Measurements from ENCODE around the gene COPS3. TPM values are rescaled to one million over a fixed set of nuclear protein-coding genes. Genes with fewer than 3 reads are reported as not detected.

The COPS3 gene
- total and polyA plus RNA-seq, 9 of the 15 experiments (the other 6 are each of a cell fraction or from before 2014, with no cell fraction given): 92.4 to 295 (median 167) TPM

DNA sequence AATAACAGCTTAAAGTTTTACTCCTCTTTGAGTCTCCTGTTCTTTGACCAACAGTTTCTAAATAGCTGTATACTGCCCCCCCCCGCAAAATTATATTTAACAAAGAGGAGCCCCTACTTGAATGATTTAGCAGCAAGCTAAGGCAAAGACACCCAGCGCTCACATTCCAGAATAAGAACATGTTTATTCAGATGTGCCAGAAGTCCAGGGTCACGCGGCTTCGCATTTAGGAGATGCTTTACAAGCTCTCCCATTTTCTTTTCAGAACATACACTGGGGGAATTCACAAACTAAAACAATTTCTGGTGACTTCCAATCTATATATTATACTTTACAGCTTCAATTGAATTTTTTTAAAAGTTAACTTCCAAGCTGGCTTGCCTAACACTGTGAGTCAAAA is 80.2 kb downstream of the COPS3 start (continued):
- TF ChIP-seq, protein P1, sequence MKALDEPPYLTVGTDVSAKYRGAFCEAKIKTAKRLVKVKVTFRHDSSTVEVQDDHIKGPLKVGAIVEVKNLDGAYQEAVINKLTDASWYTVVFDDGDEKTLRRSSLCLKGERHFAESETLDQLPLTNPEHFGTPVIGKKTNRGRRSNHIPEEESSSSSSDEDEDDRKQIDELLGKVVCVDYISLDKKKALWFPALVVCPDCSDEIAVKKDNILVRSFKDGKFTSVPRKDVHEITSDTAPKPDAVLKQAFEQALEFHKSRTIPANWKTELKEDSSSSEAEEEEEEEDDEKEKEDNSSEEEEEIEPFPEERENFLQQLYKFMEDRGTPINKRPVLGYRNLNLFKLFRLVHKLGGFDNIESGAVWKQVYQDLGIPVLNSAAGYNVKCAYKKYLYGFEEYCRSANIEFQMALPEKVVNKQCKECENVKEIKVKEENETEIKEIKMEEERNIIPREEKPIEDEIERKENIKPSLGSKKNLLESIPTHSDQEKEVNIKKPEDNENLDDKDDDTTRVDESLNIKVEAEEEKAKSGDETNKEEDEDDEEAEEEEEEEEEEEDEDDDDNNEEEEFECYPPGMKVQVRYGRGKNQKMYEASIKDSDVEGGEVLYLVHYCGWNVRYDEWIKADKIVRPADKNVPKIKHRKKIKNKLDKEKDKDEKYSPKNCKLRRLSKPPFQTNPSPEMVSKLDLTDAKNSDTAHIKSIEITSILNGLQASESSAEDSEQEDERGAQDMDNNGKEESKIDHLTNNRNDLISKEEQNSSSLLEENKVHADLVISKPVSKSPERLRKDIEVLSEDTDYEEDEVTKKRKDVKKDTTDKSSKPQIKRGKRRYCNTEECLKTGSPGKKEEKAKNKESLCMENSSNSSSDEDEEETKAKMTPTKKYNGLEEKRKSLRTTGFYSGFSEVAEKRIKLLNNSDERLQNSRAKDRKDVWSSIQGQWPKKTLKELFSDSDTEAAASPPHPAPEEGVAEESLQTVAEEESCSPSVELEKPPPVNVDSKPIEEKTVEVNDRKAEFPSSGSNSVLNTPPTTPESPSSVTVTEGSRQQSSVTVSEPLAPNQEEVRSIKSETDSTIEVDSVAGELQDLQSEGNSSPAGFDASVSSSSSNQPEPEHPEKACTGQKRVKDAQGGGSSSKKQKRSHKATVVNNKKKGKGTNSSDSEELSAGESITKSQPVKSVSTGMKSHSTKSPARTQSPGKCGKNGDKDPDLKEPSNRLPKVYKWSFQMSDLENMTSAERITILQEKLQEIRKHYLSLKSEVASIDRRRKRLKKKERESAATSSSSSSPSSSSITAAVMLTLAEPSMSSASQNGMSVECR (CRISPR knock-in tag; IDR thresholded peaks at IDR 0.05): no peak
- TF ChIP-seq ZFP30 (CRISPR knock-in tag; IDR thresholded peaks at IDR 0.05; ENCODE audit: borderline replicate concordance): no peak
- TF ChIP-seq, protein P2, sequence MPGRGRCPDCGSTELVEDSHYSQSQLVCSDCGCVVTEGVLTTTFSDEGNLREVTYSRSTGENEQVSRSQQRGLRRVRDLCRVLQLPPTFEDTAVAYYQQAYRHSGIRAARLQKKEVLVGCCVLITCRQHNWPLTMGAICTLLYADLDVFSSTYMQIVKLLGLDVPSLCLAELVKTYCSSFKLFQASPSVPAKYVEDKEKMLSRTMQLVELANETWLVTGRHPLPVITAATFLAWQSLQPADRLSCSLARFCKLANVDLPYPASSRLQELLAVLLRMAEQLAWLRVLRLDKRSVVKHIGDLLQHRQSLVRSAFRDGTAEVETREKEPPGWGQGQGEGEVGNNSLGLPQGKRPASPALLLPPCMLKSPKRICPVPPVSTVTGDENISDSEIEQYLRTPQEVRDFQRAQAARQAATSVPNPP (IDR thresholded peaks at IDR 0.05; ENCODE audit: borderline replicate concordance, insufficient read depth, insufficient read length): no peak
- no peak for TF ChIP-seq CAMTA2 (CRISPR knock-in tag; conservative IDR thresholded peaks at IDR 0.05)
- TF ChIP-seq, protein P3, sequence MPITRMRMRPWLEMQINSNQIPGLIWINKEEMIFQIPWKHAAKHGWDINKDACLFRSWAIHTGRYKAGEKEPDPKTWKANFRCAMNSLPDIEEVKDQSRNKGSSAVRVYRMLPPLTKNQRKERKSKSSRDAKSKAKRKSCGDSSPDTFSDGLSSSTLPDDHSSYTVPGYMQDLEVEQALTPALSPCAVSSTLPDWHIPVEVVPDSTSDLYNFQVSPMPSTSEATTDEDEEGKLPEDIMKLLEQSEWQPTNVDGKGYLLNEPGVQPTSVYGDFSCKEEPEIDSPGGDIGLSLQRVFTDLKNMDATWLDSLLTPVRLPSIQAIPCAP (CRISPR knock-in tag; IDR thresholded peaks at IDR 0.05; ENCODE audit: borderline replicate concordance): no peak
- TF ChIP-seq EWSR1 (IDR thresholded peaks at IDR 0.05; ENCODE audit: borderline replicate concordance, low read depth, partially characterized antibody): no peak
- TF ChIP-seq BACH1 (tag; IDR thresholded peaks at IDR 0.05): no peak

All from K562 (cell line).